Left ventricle myocardium inferior (tissue), 1 donor: ENCODE results near the gene C2CD2. TPM values are rescaled to one million over a fixed set of nuclear protein-coding genes. Genes with fewer than 3 reads are reported as not detected.

Source experiments
- DNase-seq: peaks from one replicate; pipeline ENCODE4 v3.0.0-alpha.2; 2020
- H3K27ac ChIP-seq: fragments of 200-600 bp; replicated peaks from 2 replicates; pipeline ENCODE4 v1.8.0; 2021
- H3K27me3 ChIP-seq: fragments of 200-600 bp; 2 replicates; pipeline ENCODE4 v1.8.0; 2021; ENCODE audit warnings: low read depth
- H3K36me3 ChIP-seq: fragments of 200-600 bp; 2 replicates; pipeline ENCODE4 v1.8.0; 2021
- H3K4me1 ChIP-seq: fragments of 200-600 bp; 2 replicates; pipeline ENCODE4 v1.8.0; 2021
- H3K4me3 ChIP-seq: fragments of 200-600 bp; 2 replicates; pipeline ENCODE4 v1.8.0; 2021; ENCODE audit warnings: mild to moderate bottlenecking, moderate library complexity
- H3K9me3 ChIP-seq: fragments of 200-600 bp; replicated peaks from 2 replicates; pipeline ENCODE4 v1.8.0; 2021
- intact Hi-C: fragments of 100-400 bp; cut with micrococcal nuclease; formaldehyde crosslinking; loops from one replicate; pipeline ENCODE4 v1.11.0; 2022
- total RNA-seq: library from RNA; stranded (reverse); fragmentation: NEBNext Ultra II Directional; extraction: Animal tissue kit (Norgen Biotek cat#: 25700); gene quantifications from one replicate; pipeline ENCODE4 v1.2.1, GENCODE V29; 2021
- TF ChIP-seq, protein P1 (sequence below): fragments of 200-600 bp; IDR thresholded peaks from 2 replicates; pipeline ENCODE4 v1.8.0; 2021; ENCODE audit warnings: antibody characterized with exemption, mild to moderate bottlenecking, borderline replicate concordance
- donor health status: DM: no; HTN: yes; CAD: no; lungs with severe emphysema.

The C2CD2 gene
- total RNA-seq, 1 donor from 2014 or later, result 5.9 TPM

DNA sequence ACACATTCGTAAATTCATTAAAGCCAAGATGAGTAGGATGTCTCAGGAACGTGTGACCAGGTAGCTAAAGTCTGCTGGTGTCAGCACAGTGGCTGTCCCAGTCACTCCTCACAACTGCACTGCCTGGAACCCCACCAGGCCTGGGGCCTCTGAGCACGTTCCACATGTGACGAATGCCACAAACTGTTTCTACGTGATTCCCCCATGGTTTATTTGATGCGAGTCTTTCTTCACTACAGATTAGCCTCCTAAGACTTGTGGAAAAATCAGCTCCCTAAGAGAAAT, 107.8 kb downstream of the C2CD2 start:
- H3K4me3 ChIP-seq, result no peak overlapping the region
- no peaks in the 10 kb centered on the region for H3K4me1 ChIP-seq
- TF ChIP-seq, protein P1, sequence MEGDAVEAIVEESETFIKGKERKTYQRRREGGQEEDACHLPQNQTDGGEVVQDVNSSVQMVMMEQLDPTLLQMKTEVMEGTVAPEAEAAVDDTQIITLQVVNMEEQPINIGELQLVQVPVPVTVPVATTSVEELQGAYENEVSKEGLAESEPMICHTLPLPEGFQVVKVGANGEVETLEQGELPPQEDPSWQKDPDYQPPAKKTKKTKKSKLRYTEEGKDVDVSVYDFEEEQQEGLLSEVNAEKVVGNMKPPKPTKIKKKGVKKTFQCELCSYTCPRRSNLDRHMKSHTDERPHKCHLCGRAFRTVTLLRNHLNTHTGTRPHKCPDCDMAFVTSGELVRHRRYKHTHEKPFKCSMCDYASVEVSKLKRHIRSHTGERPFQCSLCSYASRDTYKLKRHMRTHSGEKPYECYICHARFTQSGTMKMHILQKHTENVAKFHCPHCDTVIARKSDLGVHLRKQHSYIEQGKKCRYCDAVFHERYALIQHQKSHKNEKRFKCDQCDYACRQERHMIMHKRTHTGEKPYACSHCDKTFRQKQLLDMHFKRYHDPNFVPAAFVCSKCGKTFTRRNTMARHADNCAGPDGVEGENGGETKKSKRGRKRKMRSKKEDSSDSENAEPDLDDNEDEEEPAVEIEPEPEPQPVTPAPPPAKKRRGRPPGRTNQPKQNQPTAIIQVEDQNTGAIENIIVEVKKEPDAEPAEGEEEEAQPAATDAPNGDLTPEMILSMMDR, result no peak
- H3K27me3 ChIP-seq, result no peaks in the 10 kb centered on the region
- H3K36me3 ChIP-seq, result peaks cover 18% of the 10 kb centered on the region
- H3K27ac ChIP-seq, result no peak overlapping the region
- peaks cover 9% of the 10 kb centered on the region for H3K9me3 ChIP-seq
- DNase-seq, result no peak
- intact Hi-C loops, result no loop called here

DNA sequence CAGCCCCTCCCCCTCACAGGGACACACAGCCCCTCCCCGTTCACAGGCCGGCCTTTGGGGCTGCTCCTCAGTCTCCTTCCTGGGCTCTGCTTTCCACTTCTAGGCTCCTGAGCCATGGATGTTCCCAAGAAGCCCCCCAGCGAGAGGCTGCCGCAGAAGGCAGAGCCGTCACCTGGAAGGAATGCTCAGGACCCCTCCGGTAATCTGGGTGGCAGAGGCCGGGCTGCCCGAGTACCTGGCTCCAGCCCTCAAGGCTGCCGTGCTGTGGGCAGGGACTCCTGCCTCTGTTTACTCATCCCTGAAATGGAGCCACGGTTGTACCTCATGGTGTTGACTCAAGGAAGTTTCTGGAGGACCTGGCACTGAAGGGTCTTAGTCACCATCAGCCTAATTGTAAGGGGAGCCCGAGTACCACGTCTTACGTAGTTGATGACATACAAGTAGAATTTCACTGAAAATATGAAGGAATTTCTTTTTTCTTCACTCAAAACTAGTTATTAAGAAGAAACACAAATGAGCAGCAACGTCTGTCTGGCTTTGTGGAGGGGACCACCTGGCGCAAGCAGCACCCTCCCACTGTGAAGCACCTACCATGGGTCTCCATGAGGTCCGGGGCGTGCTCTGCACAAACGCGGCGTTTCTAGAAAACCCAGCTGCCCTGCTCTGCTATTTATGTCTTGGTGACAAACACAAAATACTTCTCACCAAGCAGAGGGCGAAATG, 108.3 kb downstream of the C2CD2 start:
- intact Hi-C loops, result no loop called here
- TF ChIP-seq, protein P1, result no peak
- H3K36me3 ChIP-seq, result peaks cover 22% of the 10 kb centered on the region
- peaks cover 14% of the 10 kb centered on the region for H3K9me3 ChIP-seq
- DNase-seq, result no peak
- H3K27ac ChIP-seq, result no peak overlapping the region
- no peaks in the 10 kb centered on the region for H3K4me1 ChIP-seq
- no peak overlapping the region for H3K4me3 ChIP-seq
- H3K27me3 ChIP-seq, result no peaks in the 10 kb centered on the region

DNA sequence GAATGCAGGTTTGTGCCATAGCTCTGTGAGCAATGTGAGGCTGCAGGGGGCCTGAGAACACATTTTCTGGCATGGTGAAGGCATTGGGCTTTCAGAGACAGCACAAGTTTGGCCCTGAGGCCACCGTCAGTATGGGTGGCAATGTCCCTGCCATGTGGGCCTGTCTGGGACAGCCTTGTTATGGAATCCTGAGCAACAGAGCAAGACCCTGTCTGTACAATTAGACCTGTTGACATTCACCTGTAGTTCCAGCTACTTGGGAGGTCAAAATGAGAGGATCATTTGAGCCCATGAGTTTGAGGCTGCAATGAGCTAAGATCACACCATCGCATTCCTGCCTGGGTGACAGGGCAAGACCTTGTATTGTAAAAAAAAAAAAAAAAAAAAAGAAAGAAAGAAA, 110.2 kb downstream of the C2CD2 start:
- H3K36me3 ChIP-seq, result peaks cover 32% of the 10 kb centered on the region

DNA sequence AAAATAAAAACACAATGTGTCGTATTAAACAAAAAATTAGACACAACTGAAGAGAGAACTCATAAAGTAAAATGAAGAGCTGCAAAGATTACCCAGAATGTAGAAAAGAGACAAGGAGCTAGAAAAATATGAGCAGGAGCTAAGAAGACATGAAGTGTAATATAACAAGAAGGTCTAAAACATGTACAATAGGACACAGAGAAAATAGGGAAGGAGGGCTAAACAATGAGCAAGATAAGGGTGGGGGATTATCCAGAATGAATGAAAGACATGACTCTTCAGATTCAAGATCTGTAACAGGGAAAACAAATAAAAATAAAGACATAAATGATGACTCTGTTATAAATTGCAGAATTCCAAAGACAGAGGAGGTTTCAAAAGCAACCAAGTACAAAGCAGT, 112.9 kb downstream of the C2CD2 start:
- TF ChIP-seq, protein P1, result no peak
- H3K9me3 ChIP-seq, result peaks cover 15% of the 10 kb centered on the region
- no peak for DNase-seq
- intact Hi-C loops, result no loop called here
- H3K27me3 ChIP-seq, result no peaks in the 10 kb centered on the region
- H3K4me1 ChIP-seq, result no peaks in the 10 kb centered on the region
- peaks cover 54% of the 10 kb centered on the region for H3K36me3 ChIP-seq
- H3K4me3 ChIP-seq, result no peak overlapping the region
- no peak overlapping the region for H3K27ac ChIP-seq

More for the DNA sequence above, 110.2 kb downstream of the C2CD2 start:
- no peaks in the 10 kb centered on the region for H3K27me3 ChIP-seq
- peaks cover 15% of the 10 kb centered on the region for H3K9me3 ChIP-seq
- no peak overlapping the region for H3K27ac ChIP-seq
- intact Hi-C loops, result no loop called here
- TF ChIP-seq, protein P1, result no peak
- DNase-seq, result no peak
- H3K4me3 ChIP-seq, result no peak overlapping the region
- H3K4me1 ChIP-seq, result no peaks in the 10 kb centered on the region

DNA sequence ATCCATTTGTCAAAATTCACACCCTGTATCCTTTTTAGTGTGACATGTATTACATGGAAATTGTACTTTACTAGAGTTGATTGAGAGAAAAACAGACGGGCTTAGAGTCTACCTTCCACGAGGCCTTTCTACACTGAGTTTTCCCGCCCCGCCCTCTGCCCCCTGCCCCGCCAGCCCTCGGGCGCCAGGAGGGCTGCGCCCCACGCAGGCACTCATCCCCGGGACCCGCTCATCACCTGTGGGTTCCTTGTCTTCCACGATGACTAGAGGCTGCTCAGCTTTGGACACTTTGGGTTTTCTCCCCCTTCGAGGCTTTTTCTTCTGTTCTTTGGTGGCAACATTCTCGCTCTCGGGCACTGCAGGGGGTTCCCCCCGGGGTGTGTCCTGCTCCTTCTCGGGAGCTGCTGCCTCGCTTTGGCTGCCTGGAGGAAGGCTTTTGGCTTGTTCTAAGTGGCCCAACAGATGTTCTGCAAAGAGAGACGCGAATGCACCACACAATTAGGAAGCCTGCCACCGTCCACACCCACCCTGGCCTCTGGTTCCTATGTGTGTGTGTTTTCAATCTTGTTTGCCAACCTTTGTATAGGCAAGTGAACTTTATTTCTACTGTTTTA, 114.3 kb downstream of the C2CD2 start:
- Histone ChIP-seq H3K9me3 (peaks cover 15% of the 10 kb centered on the region), H3K36me3 (peaks cover 62% of the 10 kb centered on the region), H3K27me3 (no peaks in the 10 kb centered on the region), H3K27ac (no peak overlapping the region), H3K4me3 (no peak overlapping the region), H3K4me1 (no peaks in the 10 kb centered on the region)
- DNase-seq, result no peak
- TF ChIP-seq, protein P1, result no peak
- intact Hi-C loops, result no loop called here
